Lower lobe of right lung (tissue), 2 donors: Measurements from ENCODE around the gene PIP4K2B. TPM values are rescaled to one million over a fixed set of nuclear protein-coding genes. Genes with fewer than 3 reads are reported as not detected.

Source experiments
- ATAC-seq, 2 donors: fragments of 200-7000 bp; cut with Tn5 transposase; one replicate each; pipeline ENCODE4 v1.9.1; 2020 to 2022; ENCODE audit warnings: mild to moderate bottlenecking in 2 of 2, moderate library complexity in 2 of 2
- DNase-seq: peaks from one replicate; pipeline ENCODE4 v3.0.0-alpha.2; 2020
- H3K27ac ChIP-seq: fragments of 200-600 bp; one replicate; pipeline ENCODE4 v1.8.0; 2022
- H3K27me3 ChIP-seq: fragments of 200-600 bp; one replicate; pipeline ENCODE4 v1.8.0; 2022; ENCODE audit warnings: low read depth
- H3K36me3 ChIP-seq: fragments of 200-600 bp; one replicate; pipeline ENCODE4 v1.8.0; 2022; ENCODE audit warnings: mild to moderate bottlenecking
- H3K4me1 ChIP-seq: fragments of 200-600 bp; one replicate; pipeline ENCODE4 v1.8.0; 2022
- H3K4me3 ChIP-seq: fragments of 200-600 bp; one replicate; pipeline ENCODE4 v1.8.0; 2022; ENCODE audit warnings: mild to moderate bottlenecking
- H3K9me3 ChIP-seq: fragments of 200-600 bp; one replicate; pipeline ENCODE4 v1.8.0; 2022
- intact Hi-C: fragments of 100-400 bp; cut with DNase I; formaldehyde crosslinking; loops from one replicate; pipeline ENCODE4 v1.11.0; 2022
- total RNA-seq: library from RNA; stranded (reverse); fragmentation: NEBNext Ultra II Directional; extraction: Animal tissue kit (Norgen Biotek cat#: 25700); gene quantifications from one replicate; pipeline ENCODE4 v1.2.1, GENCODE V29; 2021
- TF ChIP-seq, protein P1 (sequence below): fragments of 200-600 bp; IDR thresholded peaks from one replicate; pipeline ENCODE4 v1.8.0; 2022; ENCODE audit warnings: antibody characterized with exemption, mild to moderate bottlenecking
- donor health status: DM: no; HTN: yes; CAD: no; lungs with severe emphysema.

PIP4K2B gene
- total RNA-seq, 1 donor from 2014 or later, result 44.8 TPM

- Histone ChIP-seq H3K36me3 (peaks cover 99% of the 10 kb centered on the region), H3K4me3 (no peak overlapping the region), H3K4me1 (peaks cover 6% of the 10 kb centered on the region), H3K9me3 (no peaks in the 10 kb centered on the region), H3K27ac (no peak overlapping the region), H3K27me3 (no peaks in the 10 kb centered on the region)
- TF ChIP-seq, protein P1, sequence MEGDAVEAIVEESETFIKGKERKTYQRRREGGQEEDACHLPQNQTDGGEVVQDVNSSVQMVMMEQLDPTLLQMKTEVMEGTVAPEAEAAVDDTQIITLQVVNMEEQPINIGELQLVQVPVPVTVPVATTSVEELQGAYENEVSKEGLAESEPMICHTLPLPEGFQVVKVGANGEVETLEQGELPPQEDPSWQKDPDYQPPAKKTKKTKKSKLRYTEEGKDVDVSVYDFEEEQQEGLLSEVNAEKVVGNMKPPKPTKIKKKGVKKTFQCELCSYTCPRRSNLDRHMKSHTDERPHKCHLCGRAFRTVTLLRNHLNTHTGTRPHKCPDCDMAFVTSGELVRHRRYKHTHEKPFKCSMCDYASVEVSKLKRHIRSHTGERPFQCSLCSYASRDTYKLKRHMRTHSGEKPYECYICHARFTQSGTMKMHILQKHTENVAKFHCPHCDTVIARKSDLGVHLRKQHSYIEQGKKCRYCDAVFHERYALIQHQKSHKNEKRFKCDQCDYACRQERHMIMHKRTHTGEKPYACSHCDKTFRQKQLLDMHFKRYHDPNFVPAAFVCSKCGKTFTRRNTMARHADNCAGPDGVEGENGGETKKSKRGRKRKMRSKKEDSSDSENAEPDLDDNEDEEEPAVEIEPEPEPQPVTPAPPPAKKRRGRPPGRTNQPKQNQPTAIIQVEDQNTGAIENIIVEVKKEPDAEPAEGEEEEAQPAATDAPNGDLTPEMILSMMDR, result no peak
- DNase-seq (no peak), ATAC-seq (no peak)
- intact Hi-C loops, result no loop called here
Measured at GRCh38 chr17:38815576-38816193, 16.3 kb upstream of the PIP4K2B start.

DNA sequence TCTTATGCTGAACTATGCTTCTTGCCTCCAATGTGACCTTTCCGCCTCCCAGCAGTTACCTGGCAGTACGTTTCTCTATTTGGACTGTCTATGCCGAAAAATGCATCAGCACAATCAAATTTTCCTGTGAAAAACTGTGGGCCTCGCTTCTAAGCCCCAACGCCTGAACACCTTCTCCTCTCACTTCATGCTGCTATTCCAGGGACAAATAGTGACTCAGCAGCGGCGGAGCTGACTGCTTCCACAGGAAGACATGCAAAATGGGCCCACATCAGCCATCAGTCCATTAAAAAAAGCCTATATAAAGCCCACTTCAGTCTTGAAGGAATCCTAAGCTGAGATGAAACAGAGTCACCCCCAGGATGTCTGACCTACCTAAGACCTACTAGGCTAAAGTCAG is 10.5 kb upstream of the PIP4K2B start:
- DNase-seq (no peak), ATAC-seq (no peak)
- Histone ChIP-seq H3K4me1 (no peaks in the 10 kb centered on the region), H3K27me3 (no peaks in the 10 kb centered on the region), H3K36me3 (peaks cover 100% of the 10 kb centered on the region), H3K9me3 (no peaks in the 10 kb centered on the region), H3K27ac (no peak overlapping the region), H3K4me3 (no peak overlapping the region)
- TF ChIP-seq, protein P1, result no peak
- intact Hi-C loops, result no loop called here

- intact Hi-C loops, result no loop called here
- Histone ChIP-seq H3K27me3 (no peaks in the 10 kb centered on the region), H3K9me3 (no peaks in the 10 kb centered on the region), H3K4me1 (peaks cover 42% of the 10 kb centered on the region), H3K27ac (peak overlapping the region; percentile 99), H3K36me3 (peaks cover 49% of the 10 kb centered on the region), H3K4me3 (peak overlapping the region; percentile 98)
- DNase-seq (no peak), ATAC-seq (no peak)
- TF ChIP-seq, protein P1, result no peak
Measured at GRCh38 chr17:38800237-38800760, 943 bp upstream of the PIP4K2B start.

GRCh38 chr17:38798614-38799500 is 499 bp downstream of the PIP4K2B start:
- peak overlapping the region; percentile 98 for H3K4me3 ChIP-seq
- no peaks in the 10 kb centered on the region for H3K27me3 ChIP-seq
- TF ChIP-seq, protein P1, result no peak
- H3K9me3 ChIP-seq, result no peaks in the 10 kb centered on the region
- intact Hi-C loops, result no loop called here
- ATAC-seq (peak; percentile 41 to 50), DNase-seq (peak; percentile 70)
- H3K27ac ChIP-seq, result peak overlapping the region; percentile 99
- H3K36me3 ChIP-seq, result peaks cover 37% of the 10 kb centered on the region
- H3K4me1 ChIP-seq, result peaks cover 42% of the 10 kb centered on the region

GRCh38 chr17:38797828-38798227 is 1.5 kb downstream of the PIP4K2B start:
- H3K4me3 ChIP-seq, result peak overlapping the region; percentile 98
- intact Hi-C loops, result no loop called here
- TF ChIP-seq, protein P1, result no peak

More at GRCh38 chr17:38797828-38798227, 1.5 kb downstream of the PIP4K2B start:
- H3K27ac ChIP-seq, result peak overlapping the region; percentile 99
- peaks cover 42% of the 10 kb centered on the region for H3K4me1 ChIP-seq
- DNase-seq, result no peak
- no peak for ATAC-seq
- no peaks in the 10 kb centered on the region for H3K9me3 ChIP-seq
- H3K27me3 ChIP-seq, result no peaks in the 10 kb centered on the region
- peaks cover 27% of the 10 kb centered on the region for H3K36me3 ChIP-seq
